Activated CD4-positive, alpha-beta T cell treated with anti-CD3 and anti-CD28 coated beads for 4 hours (primary cell): ENCODE measurements around the gene ANKRD63.

ENCODE experiments used
- DNase-seq, 2 donors: peaks; one replicate each; pipeline ENCODE4 v3.0.0-alpha.2; 2020

The ANKRD63 gene

DNA sequence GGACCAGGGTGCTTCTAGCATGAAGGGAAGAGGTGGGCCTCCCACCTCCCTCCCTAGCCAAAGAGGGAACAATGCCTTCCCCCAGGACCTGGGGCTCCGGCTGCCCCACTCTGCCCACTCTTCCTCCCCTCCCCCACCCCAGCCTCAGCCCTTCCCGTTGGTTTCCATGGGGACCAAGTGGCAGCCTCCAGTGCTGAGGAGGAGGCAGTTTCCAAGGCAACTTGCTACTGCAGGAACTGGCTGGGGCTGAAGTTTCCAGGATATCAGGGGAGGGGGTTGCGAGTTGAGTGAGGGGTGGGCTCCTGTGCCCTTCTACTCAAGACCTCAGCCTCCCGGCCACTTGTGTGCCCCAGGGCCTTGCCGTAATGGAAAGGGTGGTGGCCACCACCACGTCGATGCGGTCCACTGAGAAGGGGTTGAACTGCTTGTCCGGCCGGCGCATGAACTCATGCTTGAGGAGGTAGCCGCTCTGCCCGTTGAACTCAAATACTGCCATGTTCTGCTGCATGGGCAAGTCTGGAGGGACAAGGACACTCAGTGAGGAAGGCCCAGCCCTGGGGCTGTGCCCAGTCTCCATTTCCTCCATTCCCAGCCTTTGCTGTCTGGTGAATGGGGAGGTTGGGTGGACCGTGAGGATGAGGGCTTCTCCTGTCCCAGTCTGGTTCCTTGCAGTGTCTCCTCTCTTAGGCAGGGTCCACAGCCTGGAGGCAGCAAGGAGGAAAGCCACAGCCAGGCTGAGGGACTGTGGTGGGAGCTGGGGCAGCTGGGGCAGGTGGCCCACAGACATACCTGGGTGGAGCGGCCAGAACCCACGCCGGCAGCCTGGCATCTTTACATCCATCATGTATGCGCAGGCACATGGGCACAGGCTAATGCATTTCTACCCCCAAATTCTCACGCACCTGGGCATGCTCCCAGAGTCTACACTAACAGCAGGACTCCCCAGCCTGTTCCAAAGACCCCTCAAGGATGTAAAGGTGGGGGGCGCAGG, 11.3 kb upstream of the ANKRD63 start:
- no peak for DNase-seq

GRCh38 chr15:40293006-40293405, 10.1 kb upstream of the ANKRD63 start:
- no peak for DNase-seq

- DNase-seq = no peak
Measured at GRCh38 chr15:40292246-40292645, 9.4 kb upstream of the ANKRD63 start.

DNA sequence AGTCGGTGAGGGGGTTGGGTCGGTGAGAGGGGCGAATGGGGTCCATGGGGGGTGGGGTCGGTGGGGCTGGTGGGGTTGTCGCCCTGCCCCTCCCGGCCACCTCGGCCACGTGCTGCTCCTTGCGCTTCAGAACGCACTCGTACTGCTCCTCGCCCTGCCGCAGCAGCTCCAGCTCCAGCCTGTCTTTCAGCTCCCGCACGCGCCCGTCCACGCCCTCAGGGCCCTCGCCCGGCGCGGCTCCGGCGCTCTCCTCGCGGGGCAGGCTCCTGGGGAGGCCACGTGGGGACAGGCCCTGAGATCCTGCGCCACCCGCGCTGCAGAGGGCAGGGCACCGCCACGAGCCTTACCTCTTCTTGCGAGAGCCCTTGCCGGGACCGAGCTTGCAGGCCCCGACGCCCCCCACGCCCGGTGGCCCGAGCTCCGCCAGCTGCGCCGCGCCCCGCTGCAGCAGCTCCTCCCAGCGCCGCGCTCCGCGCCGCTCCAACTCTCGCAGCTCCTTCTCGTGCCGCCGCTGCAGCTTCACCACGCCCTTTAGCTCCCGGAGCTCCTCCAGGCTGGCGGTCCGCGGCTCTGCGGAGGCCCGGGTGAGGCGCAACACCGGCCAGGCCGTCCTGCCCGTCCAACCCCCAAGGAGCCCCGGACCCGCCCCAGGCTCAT, 8.2 kb upstream of the ANKRD63 start:
- no peak for DNase-seq

GRCh38 chr15:40290545-40290917, 7.7 kb upstream of the ANKRD63 start:
- DNase-seq = no peak

- DNase-seq = no peak
Measured at GRCh38 chr15:40289140-40289775, 6.4 kb upstream of the ANKRD63 start.

- DNase-seq = no peak
Measured at GRCh38 chr15:40287968-40288367, 5.1 kb upstream of the ANKRD63 start.

DNA sequence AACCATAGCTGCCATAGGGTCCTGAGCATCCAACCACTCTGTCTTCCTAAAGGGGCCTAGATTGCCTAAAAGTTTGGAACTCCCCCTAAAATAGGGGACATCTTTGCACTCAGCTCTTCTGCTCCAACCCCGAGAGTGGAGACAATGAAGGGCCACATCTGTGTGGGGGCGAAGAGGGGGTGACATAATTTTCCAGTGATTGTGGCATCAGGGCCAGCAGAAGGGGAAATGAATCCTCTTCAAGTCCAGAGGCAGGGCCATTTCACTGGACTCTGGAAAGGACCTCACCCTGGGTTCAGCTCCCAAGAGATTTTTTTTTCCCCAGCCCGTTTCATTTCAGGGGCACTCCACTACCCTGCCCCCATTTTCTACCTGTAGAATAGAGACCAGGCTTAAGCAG, 4.6 kb upstream of the ANKRD63 start:
- no peak for DNase-seq

DNA sequence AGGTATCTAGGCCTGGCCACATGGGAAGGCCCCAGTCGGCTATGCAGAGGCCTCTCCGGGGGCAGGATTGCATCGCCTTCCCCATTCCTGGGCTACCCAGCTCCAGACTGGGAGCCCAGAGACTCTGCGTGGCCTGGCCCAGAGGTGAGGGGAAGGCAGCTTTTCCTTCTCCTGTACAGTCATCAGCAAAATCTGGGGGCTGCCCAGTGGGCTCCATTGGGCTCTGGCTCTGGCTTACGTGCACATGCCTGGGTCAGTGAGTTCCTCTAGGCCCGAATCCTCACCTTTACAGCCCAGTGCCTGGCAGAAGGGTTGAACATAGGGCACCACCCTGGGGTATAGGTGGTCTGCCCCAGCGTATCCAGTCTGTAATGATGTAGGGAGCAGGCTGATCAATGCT, 3.9 kb upstream of the ANKRD63 start:
- DNase-seq = no peak

DNA sequence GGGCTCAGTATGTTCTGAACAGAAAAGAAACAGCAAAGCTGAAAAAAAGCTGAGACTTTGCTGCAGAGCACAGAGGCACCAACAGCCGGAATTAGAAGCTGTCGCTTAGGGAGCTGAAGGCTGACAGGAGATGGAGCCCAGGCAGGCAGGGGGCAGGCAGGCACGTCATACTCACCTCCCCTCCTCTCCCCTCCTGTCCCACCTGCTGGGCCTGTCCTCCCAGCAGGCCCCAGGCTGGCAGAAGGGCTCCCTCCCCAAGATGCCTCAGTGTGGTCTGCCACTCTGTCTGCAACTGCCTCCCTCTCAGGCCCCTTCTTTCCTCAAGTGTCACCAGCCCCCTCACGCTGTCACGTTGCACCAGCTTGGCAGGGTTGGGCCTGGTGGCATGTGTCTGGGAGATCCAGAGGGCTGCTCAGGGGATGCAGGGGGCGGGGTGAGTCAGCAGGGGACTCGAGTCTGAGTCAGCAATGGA, 3.2 kb upstream of the ANKRD63 start:
- no peak for DNase-seq

- no peak for DNase-seq
Measured at GRCh38 chr15:40285554-40286011, 2.7 kb upstream of the ANKRD63 start.

GRCh38 chr15:40285151-40285550, 2.3 kb upstream of the ANKRD63 start:
- DNase-seq = no peak

DNA sequence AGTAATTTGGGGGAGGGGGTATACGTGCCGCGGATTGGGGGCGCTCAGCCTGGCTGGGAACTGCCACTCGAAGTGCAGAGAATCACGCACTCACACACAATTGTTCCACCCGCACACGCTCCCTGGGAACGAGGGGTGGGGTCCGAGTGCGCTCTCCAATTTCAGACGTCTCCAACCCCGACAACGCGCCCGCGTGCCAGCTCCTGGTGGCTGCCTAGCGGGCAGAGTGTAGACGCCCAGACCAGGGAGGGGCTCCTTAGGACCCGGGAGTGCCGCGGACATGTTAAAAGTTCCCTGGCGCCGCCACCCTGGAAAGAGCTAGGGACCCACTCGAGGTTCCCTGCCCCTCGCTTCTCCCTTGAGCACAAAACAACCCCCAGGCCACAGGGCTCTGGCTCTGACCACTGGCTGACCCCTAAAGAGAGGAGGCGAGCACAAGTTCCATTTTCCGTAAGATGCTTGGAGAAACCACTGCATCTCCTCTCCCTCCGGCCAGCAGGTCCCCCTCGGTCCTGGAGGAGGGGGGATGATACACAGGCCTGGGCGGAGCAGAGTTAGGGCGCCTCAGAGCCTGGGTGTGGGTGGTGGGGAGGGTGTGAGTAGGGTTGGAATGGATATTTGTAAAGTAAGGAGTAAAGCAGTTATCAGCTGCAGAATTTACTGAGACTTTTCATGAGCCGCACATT, 894 bp upstream of the ANKRD63 start:
- DNase-seq = no peak

GRCh38 chr15:40282147-40282868, 556 bp downstream of the ANKRD63 start:
- peak; percentile 40 for DNase-seq

- DNase-seq = no peak
Measured at GRCh38 chr15:40281801-40282146, 1.1 kb downstream of the ANKRD63 start.

- no peak for DNase-seq
Measured at GRCh38 chr15:40281057-40281800, 1.6 kb downstream of the ANKRD63 start.

DNA sequence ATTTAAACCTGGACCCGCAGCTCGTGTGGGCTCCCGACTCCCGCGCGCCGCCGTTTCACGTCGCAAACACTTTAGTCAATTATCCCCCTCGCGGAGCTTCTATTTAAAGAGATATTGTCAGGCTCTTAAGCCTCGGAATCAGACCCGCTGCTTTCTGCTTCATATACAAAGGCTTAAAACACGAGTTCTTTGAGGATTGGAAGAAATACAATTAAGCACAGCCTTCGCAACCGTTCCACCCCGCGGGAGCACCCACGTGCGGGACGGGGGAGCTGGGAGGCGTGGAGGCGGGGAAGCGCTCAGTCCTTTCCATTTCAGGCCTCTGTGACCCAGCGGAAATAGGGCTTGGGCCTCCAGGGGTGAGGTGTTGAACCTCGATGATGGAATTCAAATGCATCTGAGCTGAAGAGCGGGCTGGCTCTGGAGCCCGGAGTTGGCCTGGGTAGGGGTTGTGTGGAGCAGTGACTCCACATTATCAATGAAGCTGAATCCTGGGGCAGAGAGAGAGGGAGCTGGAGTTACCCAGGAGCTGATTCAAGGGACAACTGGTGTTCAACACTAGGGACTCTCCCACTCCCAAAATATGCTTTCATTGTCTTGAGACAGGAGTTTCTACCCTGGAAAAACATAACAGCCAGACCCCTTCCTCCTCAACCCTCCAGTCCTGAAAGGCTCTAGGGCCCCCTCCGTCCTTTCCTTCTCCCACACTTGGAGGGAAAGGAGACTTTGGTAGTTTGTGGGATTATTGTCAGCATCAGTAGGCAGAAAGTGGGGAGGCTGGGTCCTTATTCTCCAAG, 2.4 kb downstream of the ANKRD63 start:
- DNase-seq = no peak

DNA sequence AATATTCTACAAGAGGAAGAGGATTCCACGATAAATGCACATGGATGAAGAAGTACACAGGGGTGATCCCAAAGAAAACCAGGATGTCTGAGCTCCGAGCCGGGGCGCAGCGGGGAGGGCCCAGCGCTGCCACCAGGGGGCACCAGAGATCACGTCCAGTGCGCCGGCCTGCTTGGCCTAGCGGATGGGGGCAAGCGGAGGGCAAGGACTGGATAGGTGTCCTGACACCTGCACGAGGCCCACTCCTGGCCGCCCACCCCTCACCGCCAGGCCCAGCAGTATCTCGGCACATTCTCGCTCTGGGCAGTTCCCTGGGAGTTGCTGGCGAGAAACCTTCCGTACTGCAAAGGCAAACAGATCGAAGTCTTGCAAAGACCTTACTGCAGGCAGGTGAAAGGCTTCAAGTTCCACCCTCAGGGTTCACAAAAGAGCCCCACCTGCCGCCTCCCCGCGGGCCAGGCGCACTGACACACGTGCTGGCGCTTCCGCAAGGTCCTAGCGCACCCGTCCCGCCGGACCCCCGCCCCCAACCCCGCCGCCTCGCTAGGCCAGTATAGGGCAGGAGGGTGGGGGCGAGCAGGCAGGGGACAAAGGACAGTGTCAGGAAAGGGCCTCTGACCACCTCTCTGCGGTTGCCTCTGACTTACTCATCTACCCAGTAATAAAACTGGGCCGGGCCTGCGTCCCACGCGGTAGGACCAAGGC, 3.3 kb downstream of the ANKRD63 start:
- peak; percentile 60 to 70 for DNase-seq

GRCh38 chr15:40278026-40278425, 4.8 kb downstream of the ANKRD63 start:
- no peak for DNase-seq

DNA sequence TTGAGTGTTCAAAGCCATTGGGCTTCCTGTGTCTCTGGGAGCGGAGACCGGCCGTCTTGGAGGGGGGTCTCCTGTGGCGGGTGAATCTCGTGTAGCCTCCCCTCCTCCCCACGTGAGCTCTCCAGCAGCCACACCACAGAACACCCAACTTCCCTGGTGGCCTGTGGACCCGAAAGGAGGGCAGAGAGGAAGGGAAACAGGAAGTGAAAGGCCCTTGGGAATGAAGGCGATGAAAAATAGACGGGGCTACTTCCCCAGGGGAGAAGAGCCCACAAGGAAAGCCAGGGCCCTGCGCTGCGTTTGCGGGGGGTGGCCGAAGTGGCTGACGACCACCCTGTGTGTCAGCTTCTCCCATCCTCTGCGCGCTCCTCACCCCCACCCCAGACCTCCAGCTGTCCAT, 5.4 kb downstream of the ANKRD63 start:
- no peak for DNase-seq
